ENCODE measurements around the gene CR1. TPM values are rescaled to one million over a fixed set of nuclear protein-coding genes. Genes with fewer than 3 reads are reported as not detected.
A peak's percentile ranks its signal among the peaks of the same experiment; 100 is the strongest.

Gene CR1
- total and polyA plus RNA-seq, 9 of the 15 experiments (the other 6 are each of a cell fraction or from before 2014, with no cell fraction given): 0.07 to 0.47 (median 0.18) TPM

DNA sequence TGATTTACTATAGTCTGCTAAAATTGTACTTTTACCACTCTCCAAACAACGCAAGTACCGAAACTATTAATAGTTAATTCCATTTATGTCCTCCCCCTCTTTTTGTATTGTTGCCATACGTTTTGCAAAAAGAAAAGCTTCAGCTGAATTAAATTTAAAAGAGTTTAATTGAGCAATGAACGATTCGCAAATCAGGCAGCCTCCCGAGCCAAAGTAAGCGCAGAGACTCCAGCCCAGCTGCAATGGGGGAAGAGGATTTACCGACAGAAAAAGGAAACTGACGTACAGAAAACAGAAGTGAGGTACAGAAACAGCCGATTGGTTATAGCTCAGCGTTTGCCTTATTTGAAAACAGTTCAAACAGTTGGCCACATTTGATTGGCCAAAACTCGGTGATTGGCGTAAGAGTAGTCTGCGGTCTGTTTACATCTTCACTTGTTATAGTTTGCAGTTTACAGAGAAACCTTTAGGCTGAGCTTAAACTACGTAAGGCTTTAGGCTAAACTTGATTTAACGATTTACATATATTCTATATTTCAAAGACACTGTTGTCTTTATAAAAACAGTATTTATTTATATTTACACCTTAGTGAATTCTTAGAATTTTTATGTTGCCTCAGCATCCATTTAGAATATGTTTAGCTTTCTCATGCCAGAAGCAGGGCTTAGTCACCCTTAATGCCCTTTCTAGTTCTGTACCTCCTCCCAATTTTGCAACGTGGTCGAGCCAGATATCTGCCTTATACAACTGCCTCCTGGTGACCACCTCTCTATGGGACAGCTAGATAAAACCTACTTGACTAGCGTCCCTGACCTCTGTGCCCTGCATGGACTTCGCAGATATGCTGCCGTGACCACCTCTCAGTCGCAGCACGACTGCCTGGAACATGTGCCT lies 23.8 kb downstream of the CR1 start (continued):
- TF ChIP-seq ETS2 (tag; IDR thresholded peaks at IDR 0.05; ENCODE audit: borderline replicate concordance, poor library complexity, severe bottlenecking): no peak
- TF ChIP-seq SMARCE1 (IDR thresholded peaks at IDR 0.05): peak; percentile 94
- TF ChIP-seq ZNF717 (CRISPR knock-in tag; IDR thresholded peaks at IDR 0.05): no peak
- TF ChIP-seq, protein P1, sequence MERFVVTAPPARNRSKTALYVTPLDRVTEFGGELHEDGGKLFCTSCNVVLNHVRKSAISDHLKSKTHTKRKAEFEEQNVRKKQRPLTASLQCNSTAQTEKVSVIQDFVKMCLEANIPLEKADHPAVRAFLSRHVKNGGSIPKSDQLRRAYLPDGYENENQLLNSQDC (CRISPR knock-in tag; IDR thresholded peaks at IDR 0.05): no peak
- no peak for TF ChIP-seq ZFP30 (CRISPR knock-in tag; IDR thresholded peaks at IDR 0.05; ENCODE audit: borderline replicate concordance)
- TF ChIP-seq SAP30 (IDR thresholded peaks at IDR 0.05; ENCODE audit: borderline replicate concordance, insufficient read depth, low read depth, low read length, poor library complexity, severe bottlenecking): no peak
- no peak for TF ChIP-seq SREBF1 (IDR thresholded peaks at IDR 0.05; ENCODE audit: borderline replicate concordance, low read depth, low read length)
- TF ChIP-seq ZNF124 (CRISPR knock-in tag; IDR thresholded peaks at IDR 0.05): no peak
- no peak for TF ChIP-seq SETDB1 (IDR thresholded peaks at IDR 0.05; ENCODE audit: low read length)
- peak; percentile 86 for TF ChIP-seq EP400 (IDR thresholded peaks at IDR 0.05)
- TF ChIP-seq ZC3H4 (CRISPR knock-in tag; IDR thresholded peaks at IDR 0.05; ENCODE audit: borderline replicate concordance): no peak
- TF ChIP-seq PTBP1 (IDR thresholded peaks at IDR 0.05; ENCODE audit: low read depth, low read length): no peak
- TF ChIP-seq, protein P2, sequence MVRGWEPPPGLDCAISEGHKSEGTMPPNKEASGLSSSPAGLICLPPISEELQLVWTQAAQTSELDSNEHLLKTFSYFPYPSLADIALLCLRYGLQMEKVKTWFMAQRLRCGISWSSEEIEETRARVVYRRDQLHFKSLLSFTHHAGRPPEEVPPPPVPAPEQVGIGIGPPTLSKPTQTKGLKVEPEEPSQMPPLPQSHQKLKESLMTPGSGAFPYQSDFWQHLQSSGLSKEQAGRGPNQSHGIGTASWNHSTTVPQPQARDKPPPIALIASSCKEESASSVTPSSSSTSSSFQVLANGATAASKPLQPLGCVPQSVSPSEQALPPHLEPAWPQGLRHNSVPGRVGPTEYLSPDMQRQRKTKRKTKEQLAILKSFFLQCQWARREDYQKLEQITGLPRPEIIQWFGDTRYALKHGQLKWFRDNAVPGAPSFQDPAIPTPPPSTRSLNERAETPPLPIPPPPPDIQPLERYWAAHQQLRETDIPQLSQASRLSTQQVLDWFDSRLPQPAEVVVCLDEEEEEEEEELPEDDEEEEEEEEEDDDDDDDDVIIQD (CRISPR knock-in tag; IDR thresholded peaks at IDR 0.05): no peak
- no peak for TF ChIP-seq SMAD2 (IDR thresholded peaks at IDR 0.05; ENCODE audit: low read depth, low read length)
- TF ChIP-seq TSC22D4 (tag; IDR thresholded peaks at IDR 0.05): no peak
- TF ChIP-seq, protein P3, sequence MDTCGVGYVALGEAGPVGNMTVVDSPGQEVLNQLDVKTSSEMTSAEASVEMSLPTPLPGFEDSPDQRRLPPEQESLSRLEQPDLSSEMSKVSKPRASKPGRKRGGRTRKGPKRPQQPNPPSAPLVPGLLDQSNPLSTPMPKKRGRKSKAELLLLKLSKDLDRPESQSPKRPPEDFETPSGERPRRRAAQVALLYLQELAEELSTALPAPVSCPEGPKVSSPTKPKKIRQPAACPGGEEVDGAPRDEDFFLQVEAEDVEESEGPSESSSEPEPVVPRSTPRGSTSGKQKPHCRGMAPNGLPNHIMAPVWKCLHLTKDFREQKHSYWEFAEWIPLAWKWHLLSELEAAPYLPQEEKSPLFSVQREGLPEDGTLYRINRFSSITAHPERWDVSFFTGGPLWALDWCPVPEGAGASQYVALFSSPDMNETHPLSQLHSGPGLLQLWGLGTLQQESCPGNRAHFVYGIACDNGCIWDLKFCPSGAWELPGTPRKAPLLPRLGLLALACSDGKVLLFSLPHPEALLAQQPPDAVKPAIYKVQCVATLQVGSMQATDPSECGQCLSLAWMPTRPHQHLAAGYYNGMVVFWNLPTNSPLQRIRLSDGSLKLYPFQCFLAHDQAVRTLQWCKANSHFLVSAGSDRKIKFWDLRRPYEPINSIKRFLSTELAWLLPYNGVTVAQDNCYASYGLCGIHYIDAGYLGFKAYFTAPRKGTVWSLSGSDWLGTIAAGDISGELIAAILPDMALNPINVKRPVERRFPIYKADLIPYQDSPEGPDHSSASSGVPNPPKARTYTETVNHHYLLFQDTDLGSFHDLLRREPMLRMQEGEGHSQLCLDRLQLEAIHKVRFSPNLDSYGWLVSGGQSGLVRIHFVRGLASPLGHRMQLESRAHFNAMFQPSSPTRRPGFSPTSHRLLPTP (IDR thresholded peaks at IDR 0.05; ENCODE audit: borderline replicate concordance, extremely low read depth, insufficient read length): no peak
- TF ChIP-seq, protein P4, sequence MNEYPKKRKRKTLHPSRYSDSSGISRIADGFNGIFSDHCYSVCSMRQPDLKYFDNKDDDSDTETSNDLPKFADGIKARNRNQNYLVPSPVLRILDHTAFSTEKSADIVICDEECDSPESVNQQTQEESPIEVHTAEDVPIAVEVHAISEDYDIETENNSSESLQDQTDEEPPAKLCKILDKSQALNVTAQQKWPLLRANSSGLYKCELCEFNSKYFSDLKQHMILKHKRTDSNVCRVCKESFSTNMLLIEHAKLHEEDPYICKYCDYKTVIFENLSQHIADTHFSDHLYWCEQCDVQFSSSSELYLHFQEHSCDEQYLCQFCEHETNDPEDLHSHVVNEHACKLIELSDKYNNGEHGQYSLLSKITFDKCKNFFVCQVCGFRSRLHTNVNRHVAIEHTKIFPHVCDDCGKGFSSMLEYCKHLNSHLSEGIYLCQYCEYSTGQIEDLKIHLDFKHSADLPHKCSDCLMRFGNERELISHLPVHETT (CRISPR knock-in tag; conservative IDR thresholded peaks at IDR 0.05 in 1 of 2, IDR thresholded peaks at IDR 0.05 in 1 of 2): peak in 1 of 2 experiments; percentile 75; a peak in 2 of 4 replicates
- peak; percentile 99 for TF ChIP-seq CBFA2T2 (conservative IDR thresholded peaks at IDR 0.05)
- no peak for TF ChIP-seq KAT2B (IDR thresholded peaks at IDR 0.05; ENCODE audit: low read depth, low read length)
- TF ChIP-seq NR4A1 (CRISPR knock-in tag; IDR thresholded peaks at IDR 0.05): no peak
- TF ChIP-seq NR4A1 (tag; IDR thresholded peaks at IDR 0.05): 0 out of 2 replicates have a peak, but pooled peaks have one; percentile 66
